ENCODE measurements around the gene TNPO1. TPM values are rescaled to one million over a fixed set of nuclear protein-coding genes. Genes with fewer than 3 reads are reported as not detected.

Gene TNPO1
- total and polyA plus RNA-seq, 9 of the 15 experiments (the other 6 are each of a cell fraction or from before 2014, with no cell fraction given): 20.8 to 176 (median 97.9) TPM

DNA sequence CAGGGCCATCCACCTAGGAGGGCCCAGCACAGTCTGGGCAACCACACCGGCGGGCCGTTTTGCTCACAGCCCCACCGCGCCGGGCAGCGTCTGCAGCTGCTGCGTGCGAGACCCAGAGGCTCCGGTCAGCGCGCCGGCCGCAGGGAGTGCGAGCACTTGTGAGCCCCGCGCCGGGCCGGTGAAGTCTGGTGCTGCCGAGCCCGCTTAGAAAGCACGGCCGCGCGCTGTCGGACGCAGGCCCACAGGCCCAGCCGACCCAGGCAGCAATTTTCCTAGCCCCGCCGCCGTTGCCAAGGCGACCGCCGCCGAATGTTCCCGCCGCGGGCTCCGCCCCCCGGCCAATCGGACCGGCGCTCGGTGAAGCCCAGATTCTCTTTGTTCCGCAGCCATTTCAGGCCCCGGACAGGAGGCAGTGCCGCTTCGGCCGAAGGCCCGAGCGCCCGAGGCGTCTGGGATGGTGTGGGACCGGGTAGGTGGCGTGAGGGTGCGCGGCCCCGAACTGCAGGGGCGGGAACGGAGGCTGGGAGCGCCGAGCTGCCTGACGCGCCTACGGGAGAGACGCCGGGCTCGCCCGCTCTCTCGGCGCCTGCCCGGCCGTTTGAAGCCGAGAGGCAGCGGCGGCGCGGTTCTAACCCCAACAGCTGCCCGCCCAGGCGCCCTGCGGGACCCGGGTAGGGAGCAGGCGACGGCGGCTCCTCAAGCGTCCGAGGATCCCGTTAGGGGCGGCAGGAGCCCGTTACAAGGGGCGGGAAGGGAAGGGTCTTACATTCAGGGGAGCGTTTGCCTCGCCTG, at the start of gene TNPO1 (continued):
- TF ChIP-seq CBX3 (IDR thresholded peaks at IDR 0.05; ENCODE audit: borderline replicate concordance in 1 of 2, low read length in 2 of 2): peak in 1 of 2 experiments; percentile 31; a peak in 1 of 3 replicates
- TF ChIP-seq HNRNPLL (IDR thresholded peaks at IDR 0.05; ENCODE audit: low read depth, low read length, poor library complexity, severe bottlenecking): peak; percentile 80
- TF ChIP-seq, protein P1, sequence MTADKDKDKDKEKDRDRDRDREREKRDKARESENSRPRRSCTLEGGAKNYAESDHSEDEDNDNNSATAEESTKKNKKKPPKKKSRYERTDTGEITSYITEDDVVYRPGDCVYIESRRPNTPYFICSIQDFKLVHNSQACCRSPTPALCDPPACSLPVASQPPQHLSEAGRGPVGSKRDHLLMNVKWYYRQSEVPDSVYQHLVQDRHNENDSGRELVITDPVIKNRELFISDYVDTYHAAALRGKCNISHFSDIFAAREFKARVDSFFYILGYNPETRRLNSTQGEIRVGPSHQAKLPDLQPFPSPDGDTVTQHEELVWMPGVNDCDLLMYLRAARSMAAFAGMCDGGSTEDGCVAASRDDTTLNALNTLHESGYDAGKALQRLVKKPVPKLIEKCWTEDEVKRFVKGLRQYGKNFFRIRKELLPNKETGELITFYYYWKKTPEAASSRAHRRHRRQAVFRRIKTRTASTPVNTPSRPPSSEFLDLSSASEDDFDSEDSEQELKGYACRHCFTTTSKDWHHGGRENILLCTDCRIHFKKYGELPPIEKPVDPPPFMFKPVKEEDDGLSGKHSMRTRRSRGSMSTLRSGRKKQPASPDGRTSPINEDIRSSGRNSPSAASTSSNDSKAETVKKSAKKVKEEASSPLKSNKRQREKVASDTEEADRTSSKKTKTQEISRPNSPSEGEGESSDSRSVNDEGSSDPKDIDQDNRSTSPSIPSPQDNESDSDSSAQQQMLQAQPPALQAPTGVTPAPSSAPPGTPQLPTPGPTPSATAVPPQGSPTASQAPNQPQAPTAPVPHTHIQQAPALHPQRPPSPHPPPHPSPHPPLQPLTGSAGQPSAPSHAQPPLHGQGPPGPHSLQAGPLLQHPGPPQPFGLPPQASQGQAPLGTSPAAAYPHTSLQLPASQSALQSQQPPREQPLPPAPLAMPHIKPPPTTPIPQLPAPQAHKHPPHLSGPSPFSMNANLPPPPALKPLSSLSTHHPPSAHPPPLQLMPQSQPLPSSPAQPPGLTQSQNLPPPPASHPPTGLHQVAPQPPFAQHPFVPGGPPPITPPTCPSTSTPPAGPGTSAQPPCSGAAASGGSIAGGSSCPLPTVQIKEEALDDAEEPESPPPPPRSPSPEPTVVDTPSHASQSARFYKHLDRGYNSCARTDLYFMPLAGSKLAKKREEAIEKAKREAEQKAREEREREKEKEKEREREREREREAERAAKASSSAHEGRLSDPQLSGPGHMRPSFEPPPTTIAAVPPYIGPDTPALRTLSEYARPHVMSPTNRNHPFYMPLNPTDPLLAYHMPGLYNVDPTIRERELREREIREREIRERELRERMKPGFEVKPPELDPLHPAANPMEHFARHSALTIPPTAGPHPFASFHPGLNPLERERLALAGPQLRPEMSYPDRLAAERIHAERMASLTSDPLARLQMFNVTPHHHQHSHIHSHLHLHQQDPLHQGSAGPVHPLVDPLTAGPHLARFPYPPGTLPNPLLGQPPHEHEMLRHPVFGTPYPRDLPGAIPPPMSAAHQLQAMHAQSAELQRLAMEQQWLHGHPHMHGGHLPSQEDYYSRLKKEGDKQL (CRISPR knock-in tag; IDR thresholded peaks at IDR 0.05; ENCODE audit: borderline replicate concordance): no peak
- TF ChIP-seq POLR2A (conservative IDR thresholded peaks at IDR 0.05): peak; percentile 81
- TF ChIP-seq TAF1 (IDR thresholded peaks at IDR 0.05; ENCODE audit: control insufficient read depth, extremely low read depth, insufficient read depth, low read length, severe bottlenecking): peak; percentile 77
- TF ChIP-seq, protein P2, sequence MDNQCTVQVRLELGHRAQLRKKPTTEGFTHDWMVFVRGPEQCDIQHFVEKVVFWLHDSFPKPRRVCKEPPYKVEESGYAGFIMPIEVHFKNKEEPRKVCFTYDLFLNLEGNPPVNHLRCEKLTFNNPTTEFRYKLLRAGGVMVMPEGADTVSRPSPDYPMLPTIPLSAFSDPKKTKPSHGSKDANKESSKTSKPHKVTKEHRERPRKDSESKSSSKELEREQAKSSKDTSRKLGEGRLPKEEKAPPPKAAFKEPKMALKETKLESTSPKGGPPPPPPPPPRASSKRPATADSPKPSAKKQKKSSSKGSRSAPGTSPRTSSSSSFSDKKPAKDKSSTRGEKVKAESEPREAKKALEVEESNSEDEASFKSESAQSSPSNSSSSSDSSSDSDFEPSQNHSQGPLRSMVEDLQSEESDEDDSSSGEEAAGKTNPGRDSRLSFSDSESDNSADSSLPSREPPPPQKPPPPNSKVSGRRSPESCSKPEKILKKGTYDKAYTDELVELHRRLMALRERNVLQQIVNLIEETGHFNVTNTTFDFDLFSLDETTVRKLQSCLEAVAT (IDR thresholded peaks at IDR 0.05): no peak
- TF ChIP-seq, protein P3, sequence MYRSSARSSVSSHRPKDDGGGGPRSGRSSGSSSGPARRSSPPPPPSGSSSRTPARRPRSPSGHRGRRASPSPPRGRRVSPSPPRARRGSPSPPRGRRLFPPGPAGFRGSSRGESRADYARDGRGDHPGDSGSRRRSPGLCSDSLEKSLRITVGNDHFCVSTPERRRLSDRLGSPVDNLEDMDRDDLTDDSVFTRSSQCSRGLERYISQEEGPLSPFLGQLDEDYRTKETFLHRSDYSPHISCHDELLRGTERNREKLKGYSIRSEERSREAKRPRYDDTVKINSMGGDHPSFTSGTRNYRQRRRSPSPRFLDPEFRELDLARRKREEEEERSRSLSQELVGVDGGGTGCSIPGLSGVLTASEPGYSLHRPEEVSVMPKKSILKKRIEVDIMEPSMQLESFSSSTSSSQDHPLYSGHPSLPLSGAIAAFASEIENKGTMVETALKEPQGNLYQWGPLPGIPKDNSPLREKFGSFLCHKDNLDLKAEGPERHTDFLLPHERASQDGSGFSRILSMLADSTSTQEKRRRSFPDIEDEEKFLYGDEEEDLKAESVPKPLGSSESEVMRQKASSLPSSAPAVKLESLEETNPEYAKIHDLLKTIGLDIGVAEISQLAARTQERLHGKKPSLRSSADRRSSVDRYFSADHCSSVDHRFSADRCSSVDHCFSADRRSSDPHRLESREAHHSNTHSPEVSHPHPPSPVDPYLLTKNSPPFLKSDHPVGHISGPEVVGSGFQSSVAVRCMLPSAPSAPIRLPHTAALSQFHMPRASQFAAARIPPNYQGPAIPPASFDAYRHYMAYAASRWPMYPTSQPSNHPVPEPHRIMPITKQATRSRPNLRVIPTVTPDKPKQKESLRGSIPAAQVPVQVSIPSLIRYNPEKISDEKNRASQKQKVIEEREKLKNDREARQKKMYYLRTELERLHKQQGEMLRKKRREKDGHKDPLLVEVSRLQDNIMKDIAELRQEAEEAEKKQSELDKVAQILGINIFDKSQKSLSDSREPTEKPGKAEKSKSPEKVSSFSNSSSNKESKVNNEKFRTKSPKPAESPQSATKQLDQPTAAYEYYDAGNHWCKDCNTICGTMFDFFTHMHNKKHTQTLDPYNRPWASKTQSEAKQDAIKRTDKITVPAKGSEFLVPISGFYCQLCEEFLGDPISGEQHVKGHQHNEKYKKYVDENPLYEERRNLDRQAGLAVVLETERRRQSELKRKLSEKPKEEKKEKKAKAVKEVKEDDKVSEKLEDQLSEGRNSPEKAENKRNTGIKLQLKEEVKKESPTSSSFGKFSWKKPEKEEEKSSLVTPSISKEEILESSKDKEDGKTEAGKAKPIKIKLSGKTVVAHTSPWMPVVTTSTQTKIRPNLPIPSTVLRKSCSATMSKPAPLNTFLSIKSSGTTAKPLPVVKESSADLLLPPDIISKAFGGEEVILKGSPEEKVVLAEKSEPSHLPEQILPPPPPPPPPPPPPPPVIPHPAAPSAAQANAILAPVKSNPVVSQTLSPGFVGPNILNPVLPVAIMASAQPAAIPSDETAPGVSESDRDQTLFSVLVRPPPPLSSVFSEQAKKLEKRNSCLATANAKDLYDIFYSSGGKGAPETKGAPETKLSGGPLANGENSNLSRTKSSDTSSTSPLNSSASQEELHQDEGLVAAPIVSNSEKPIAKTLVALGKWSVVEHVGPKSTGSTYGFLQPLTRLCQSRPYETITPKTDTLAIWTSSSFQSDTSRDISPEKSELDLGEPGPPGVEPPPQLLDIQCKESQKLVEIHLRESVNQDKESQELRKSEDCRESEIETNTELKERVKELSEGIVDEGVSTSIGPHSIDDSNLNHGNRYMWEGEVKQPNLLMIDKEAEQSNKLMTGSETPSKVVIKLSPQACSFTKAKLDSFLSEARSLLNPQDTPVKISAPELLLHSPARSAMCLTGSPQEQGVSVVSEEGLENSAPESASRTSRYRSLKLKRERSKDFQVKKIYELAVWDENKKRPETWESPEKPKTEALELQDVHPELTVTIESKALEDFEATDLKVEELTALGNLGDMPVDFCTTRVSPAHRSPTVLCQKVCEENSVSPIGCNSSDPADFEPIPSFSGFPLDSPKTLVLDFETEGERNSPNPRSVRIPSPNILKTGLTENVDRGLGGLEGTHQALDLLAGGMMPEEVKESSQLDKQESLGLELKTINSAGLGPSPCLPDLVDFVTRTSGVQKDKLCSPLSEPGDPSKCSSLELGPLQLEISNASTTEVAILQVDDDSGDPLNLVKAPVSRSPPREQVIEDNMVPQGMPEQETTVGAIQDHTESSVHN (IDR thresholded peaks at IDR 0.05; ENCODE audit: borderline replicate concordance in 1 of 2, low read depth in 1 of 2): no peak
- TF ChIP-seq CHD4 (IDR thresholded peaks at IDR 0.05; ENCODE audit: insufficient read depth, insufficient replicate concordance, low read depth, low read length, poor library complexity, severe bottlenecking): no peak
